Trophoblast cell (in vitro differentiated cells and primary cell): Measurements from ENCODE around the gene QSOX1.

Source experiments
- DNase-seq, 2 donors: peaks; one replicate each; pipeline ENCODE4 v3.0.0-alpha.2; 2016
- H2AFZ ChIP-seq: 2 replicates; pipeline ENCODE4 v1.6.1; 2013; ENCODE audit warnings: low read length, moderate library complexity, mild to moderate bottlenecking; ENCODE audit not compliant: insufficient read depth, poor library complexity
- H2AK5ac ChIP-seq: 2 replicates; pipeline ENCODE4 v1.6.1; 2013; ENCODE audit warnings: mild to moderate bottlenecking, low read length
- H2BK120ac ChIP-seq: 2 replicates; pipeline ENCODE4 v1.6.1; 2013; ENCODE audit warnings: low read length, mild to moderate bottlenecking, moderate library complexity; ENCODE audit not compliant: insufficient read depth, poor library complexity
- H2BK12ac ChIP-seq: 2 replicates; pipeline ENCODE4 v1.6.1; 2013; ENCODE audit warnings: mild to moderate bottlenecking, low read length, moderate library complexity
- H2BK5ac ChIP-seq: 2 replicates; pipeline ENCODE4 v1.6.1; 2013; ENCODE audit warnings: low read length, low read depth, moderate library complexity, mild to moderate bottlenecking; ENCODE audit not compliant: poor library complexity
- H3K14ac ChIP-seq: 2 replicates; pipeline ENCODE4 v1.6.1; 2013; ENCODE audit warnings: mild to moderate bottlenecking, low read length
- H3K18ac ChIP-seq: 2 replicates; pipeline ENCODE4 v1.6.1; 2013; ENCODE audit warnings: mild to moderate bottlenecking, low read length
- H3K23ac ChIP-seq: 2 replicates; pipeline ENCODE4 v1.6.1; 2013; ENCODE audit warnings: low read length
- H3K27ac ChIP-seq: 2 replicates; pipeline ENCODE4 v1.5.1; 2013; ENCODE audit warnings: low read depth, mild to moderate bottlenecking, inconsistent platforms, low read length, moderate library complexity
- H3K27me3 ChIP-seq: 2 replicates; pipeline ENCODE4 v1.6.1; 2013; ENCODE audit warnings: inconsistent platforms, mild to moderate bottlenecking, low read length, moderate library complexity; ENCODE audit not compliant: insufficient read depth
- H3K36me3 ChIP-seq, 2 experiments: 1 replicate in 1 of 2; 2 replicates in 1 of 2; pipeline ENCODE4 v1.6.1; 2013; ENCODE audit warnings: low read length in 2 of 2, mild to moderate bottlenecking in 2 of 2, moderate library complexity in 1 of 2; ENCODE audit not compliant: insufficient read depth in 2 of 2, control insufficient read depth in 1 of 2
- H3K4ac ChIP-seq: 2 replicates; pipeline ENCODE4 v1.6.1; 2013; ENCODE audit warnings: low read depth, mild to moderate bottlenecking, low read length, moderate library complexity
- H3K4me1 ChIP-seq, 2 experiments: 1 replicate in 1 of 2; 2 replicates in 1 of 2; pipeline ENCODE4 v1.6.1; 2013; ENCODE audit warnings: low read length in 2 of 2, mild to moderate bottlenecking in 2 of 2, moderate library complexity in 1 of 2; ENCODE audit not compliant: insufficient read depth in 2 of 2, control insufficient read depth in 1 of 2
- H3K4me2 ChIP-seq: 2 replicates; pipeline ENCODE4 v1.6.1; 2013; ENCODE audit warnings: inconsistent platforms, mild to moderate bottlenecking, low read length, moderate library complexity
- H3K4me3 ChIP-seq: 2 replicates; pipeline ENCODE4 v1.5.1; 2013; ENCODE audit warnings: mild to moderate bottlenecking, low read depth, low read length, inconsistent platforms
- H3K79me1 ChIP-seq: one replicate; pipeline ENCODE4 v1.6.1; 2013; ENCODE audit warnings: low read length
- H3K79me2 ChIP-seq: 2 replicates; pipeline ENCODE4 v1.6.1; 2013; ENCODE audit warnings: low read length, mild to moderate bottlenecking; ENCODE audit not compliant: control insufficient read depth, insufficient read depth, poor library complexity
- H3K9ac ChIP-seq: 2 replicates; pipeline ENCODE4 v1.6.1; 2013; ENCODE audit warnings: mild to moderate bottlenecking, low read length
- H3K9me3 ChIP-seq: 2 replicates; pipeline ENCODE4 v1.6.1; 2013; ENCODE audit warnings: low read depth, mild to moderate bottlenecking, control low read depth, inconsistent platforms, low read length; ENCODE audit not compliant: insufficient read depth
- H4K12ac ChIP-seq: 2 replicates; pipeline ENCODE4 v1.6.1; 2013; ENCODE audit warnings: low read depth, mild to moderate bottlenecking, low read length, moderate library complexity
- H4K8ac ChIP-seq: 2 replicates; pipeline ENCODE4 v1.6.1; 2013; ENCODE audit warnings: low read depth, mild to moderate bottlenecking, low read length, moderate library complexity
- H4K91ac ChIP-seq: one replicate; pipeline ENCODE4 v1.6.1; 2013; ENCODE audit warnings: low read depth, mild to moderate bottlenecking, low read length, moderate library complexity
- WGBS: extraction: QIAGEN DNeasy Blood & Tissue Kit; methylation state at CpG from one replicate; pipeline ENCODE4 v1.1.7; 2013; ENCODE audit warnings: missing lambda C conversion rate; ENCODE audit not compliant: insufficient read length, insufficient coverage; ENCODE audit errors: extremely low coverage; 5-methylcytosine and 5-hydroxymethylcytosine counted together

The QSOX1 gene

DNA sequence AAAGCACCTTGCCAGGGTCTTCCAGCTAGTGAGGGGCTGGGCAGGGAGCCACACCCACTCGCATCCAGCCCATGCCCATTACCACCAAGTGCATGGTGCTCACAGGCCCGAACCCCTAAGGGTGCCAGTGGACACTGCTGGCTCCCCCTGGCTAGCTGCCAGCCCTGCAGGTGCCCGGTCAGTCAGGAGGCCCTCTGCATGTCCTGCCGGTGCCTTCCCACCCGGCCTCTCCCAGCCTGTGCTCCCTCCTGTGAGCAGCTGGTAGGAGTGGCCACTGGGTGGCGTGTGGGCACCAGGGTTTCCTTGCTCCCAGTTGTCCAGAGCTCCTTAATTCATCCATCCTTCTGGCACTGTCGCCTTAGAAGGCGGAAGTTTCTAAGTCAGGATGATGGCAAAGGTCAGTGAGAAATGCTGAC, 33.4 kb downstream of the QSOX1 start:
- no peak overlapping the region for H2BK12ac ChIP-seq
- WGBS, result no CpG with 5 or more reads among the region's 8 CpGs
- no peaks in the 10 kb centered on the region for H3K79me1 ChIP-seq
- H3K9ac ChIP-seq, result no peak overlapping the region
- no peak overlapping the region for H3K27ac ChIP-seq
- no peak overlapping the region for H3K23ac ChIP-seq
- H4K91ac ChIP-seq, result no peak overlapping the region
- no peak overlapping the region for H3K4ac ChIP-seq
- H3K36me3 ChIP-seq, result peaks cover 33 to 38% of the 10 kb centered on the region in 2 experiments
- H3K4me1 ChIP-seq, result peaks cover 0 to 5% of the 10 kb centered on the region in 2 experiments
- peak; percentile 50 to 63 for DNase-seq
- H3K4me2 ChIP-seq, result no peak overlapping the region
- no peaks in the 10 kb centered on the region for H3K79me2 ChIP-seq
- no peak overlapping the region for H2BK5ac ChIP-seq
- H2BK120ac ChIP-seq, result no peak overlapping the region
- no peak overlapping the region for H3K18ac ChIP-seq
- no peak overlapping the region for H2AK5ac ChIP-seq
- no peak overlapping the region for H4K12ac ChIP-seq
- H4K8ac ChIP-seq, result no peak overlapping the region
- H3K14ac ChIP-seq, result no peak overlapping the region
- no peak overlapping the region for H3K4me3 ChIP-seq
- H2AFZ ChIP-seq, result no peak overlapping the region
- no peaks in the 10 kb centered on the region for H3K9me3 ChIP-seq
- H3K27me3 ChIP-seq, result no peaks in the 10 kb centered on the region

DNA sequence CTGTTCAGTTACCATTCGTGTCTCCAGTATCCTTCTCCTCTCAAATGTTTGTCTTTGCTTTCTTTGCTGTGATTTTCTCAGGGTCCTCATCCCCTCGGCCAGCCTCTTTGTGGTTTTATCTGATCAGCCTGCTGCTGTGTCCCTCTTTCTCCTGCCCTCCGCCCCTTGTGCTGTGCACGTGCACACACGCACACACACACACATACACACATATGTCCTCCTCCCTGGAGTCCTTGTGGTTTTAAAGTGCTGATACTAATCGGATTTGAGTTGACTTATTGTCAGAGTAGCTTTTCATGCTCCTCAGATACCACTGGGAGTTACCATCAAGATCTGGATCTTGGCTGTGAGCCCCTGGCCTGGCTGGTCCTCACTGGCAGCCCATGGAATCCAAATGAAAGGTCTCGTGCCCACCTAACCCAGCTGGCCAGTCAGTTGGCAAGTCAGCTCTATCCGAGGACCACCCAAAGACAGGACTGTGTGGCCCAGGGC, 34.1 kb downstream of the QSOX1 start:
- no peak overlapping the region for H2BK5ac ChIP-seq
- H3K4ac ChIP-seq, result no peak overlapping the region
- H3K79me1 ChIP-seq, result no peaks in the 10 kb centered on the region
- no peak overlapping the region for H4K12ac ChIP-seq
- H3K9me3 ChIP-seq, result no peaks in the 10 kb centered on the region
- H3K79me2 ChIP-seq, result no peaks in the 10 kb centered on the region
- no peak overlapping the region for H3K4me2 ChIP-seq
- peaks cover 0 to 5% of the 10 kb centered on the region in 2 experiments for H3K4me1 ChIP-seq
- peaks cover 32 to 37% of the 10 kb centered on the region in 2 experiments for H3K36me3 ChIP-seq
- no peak for DNase-seq
- H3K27ac ChIP-seq, result no peak overlapping the region
- no peak overlapping the region for H3K23ac ChIP-seq
- H2AK5ac ChIP-seq, result no peak overlapping the region
- H2BK12ac ChIP-seq, result no peak overlapping the region
- H2BK120ac ChIP-seq, result no peak overlapping the region
- H3K18ac ChIP-seq, result no peak overlapping the region
- no peak overlapping the region for H3K4me3 ChIP-seq
- no peaks in the 10 kb centered on the region for H3K27me3 ChIP-seq
- no peak overlapping the region for H2AFZ ChIP-seq
- no peak overlapping the region for H3K14ac ChIP-seq
- H4K91ac ChIP-seq, result no peak overlapping the region
- WGBS, result no CpG with 5 or more reads among the region's 8 CpGs
- H4K8ac ChIP-seq, result no peak overlapping the region
- H3K9ac ChIP-seq, result no peak overlapping the region

DNA sequence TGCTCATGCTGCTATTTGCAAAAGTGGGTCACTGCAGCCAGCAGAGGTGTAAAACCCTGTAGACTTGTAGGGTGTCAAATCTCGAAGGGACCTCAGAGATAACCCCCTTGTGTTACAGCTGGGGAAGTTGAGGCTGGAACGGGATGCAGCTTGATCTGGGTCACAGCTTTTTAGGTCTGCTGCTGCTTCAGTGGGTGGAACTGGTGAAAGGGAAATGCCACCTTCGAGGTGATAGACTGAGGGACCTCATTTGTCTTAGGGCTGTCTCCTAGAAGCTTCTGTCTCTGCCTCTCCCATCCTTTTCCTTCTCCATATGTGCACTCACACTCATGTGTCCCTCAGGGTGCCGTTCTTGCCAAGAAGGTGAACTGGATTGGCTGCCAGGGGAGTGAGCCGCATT, 35.4 kb downstream of the QSOX1 start:
- Histone ChIP-seq H4K12ac (no peak overlapping the region), H4K91ac (no peak overlapping the region), H3K79me2 (no peaks in the 10 kb centered on the region), H3K18ac (no peak overlapping the region), H3K27me3 (no peaks in the 10 kb centered on the region), H3K79me1 (no peaks in the 10 kb centered on the region), H2AFZ (no peak overlapping the region), H3K14ac (no peak overlapping the region), H3K4me2 (no peak overlapping the region), H2BK120ac (no peak overlapping the region), H2AK5ac (no peak overlapping the region), H3K27ac (no peak overlapping the region), H2BK12ac (no peak overlapping the region), H3K9me3 (no peaks in the 10 kb centered on the region), H3K4me1 (peaks cover 0 to 5% of the 10 kb centered on the region in 2 experiments), H3K23ac (no peak overlapping the region), H2BK5ac (no peak overlapping the region), H3K4me3 (no peak overlapping the region), H3K36me3 (peaks cover 32 to 33% of the 10 kb centered on the region in 2 experiments), H3K9ac (no peak overlapping the region), H4K8ac (no peak overlapping the region), H3K4ac (no peak overlapping the region)
- WGBS, result no CpG with 5 or more reads among the region's 5 CpGs
- DNase-seq, result no peak

DNA sequence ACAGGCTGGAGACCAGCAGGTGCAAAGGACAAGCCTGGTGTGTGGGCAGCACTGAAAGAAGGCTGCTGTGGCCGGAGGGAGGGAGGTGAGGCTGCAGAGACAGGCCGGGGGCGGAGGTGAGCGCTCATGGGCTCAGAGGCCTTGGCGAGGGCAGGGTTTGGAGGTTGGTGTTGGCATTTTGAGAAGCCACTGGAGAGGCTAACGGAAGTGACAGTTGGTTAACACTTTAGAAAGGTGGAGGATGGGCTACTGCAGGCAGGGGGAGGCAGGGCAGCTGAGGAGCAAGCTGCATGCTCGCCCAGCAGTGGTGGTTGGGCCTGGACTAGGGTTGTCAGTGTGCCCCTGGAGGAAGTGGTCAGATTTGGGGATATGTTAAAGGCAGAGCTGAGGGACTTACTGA, 37.5 kb downstream of the QSOX1 start:
- Histone ChIP-seq H3K18ac (no peak overlapping the region), H3K14ac (no peak overlapping the region), H3K4ac (no peak overlapping the region), H3K27ac (no peak overlapping the region), H3K27me3 (no peaks in the 10 kb centered on the region), H3K36me3 (peaks cover 36 to 40% of the 10 kb centered on the region in 2 experiments), H4K8ac (no peak overlapping the region), H2AFZ (no peak overlapping the region), H2BK5ac (no peak overlapping the region), H2BK120ac (no peak overlapping the region), H4K12ac (no peak overlapping the region), H4K91ac (no peak overlapping the region), H3K4me3 (no peak overlapping the region), H2AK5ac (no peak overlapping the region), H2BK12ac (no peak overlapping the region), H3K9me3 (no peaks in the 10 kb centered on the region), H3K23ac (no peak overlapping the region), H3K9ac (no peak overlapping the region), H3K4me1 (no peaks in the 10 kb centered on the region), H3K4me2 (no peak overlapping the region), H3K79me1 (no peaks in the 10 kb centered on the region), H3K79me2 (no peaks in the 10 kb centered on the region)
- DNase-seq, result no peak
- WGBS, result no CpG with 5 or more reads among the region's 7 CpGs
